ENCODE measurements around the gene CDKAL1.

- TF ChIP-seq, protein P1, sequence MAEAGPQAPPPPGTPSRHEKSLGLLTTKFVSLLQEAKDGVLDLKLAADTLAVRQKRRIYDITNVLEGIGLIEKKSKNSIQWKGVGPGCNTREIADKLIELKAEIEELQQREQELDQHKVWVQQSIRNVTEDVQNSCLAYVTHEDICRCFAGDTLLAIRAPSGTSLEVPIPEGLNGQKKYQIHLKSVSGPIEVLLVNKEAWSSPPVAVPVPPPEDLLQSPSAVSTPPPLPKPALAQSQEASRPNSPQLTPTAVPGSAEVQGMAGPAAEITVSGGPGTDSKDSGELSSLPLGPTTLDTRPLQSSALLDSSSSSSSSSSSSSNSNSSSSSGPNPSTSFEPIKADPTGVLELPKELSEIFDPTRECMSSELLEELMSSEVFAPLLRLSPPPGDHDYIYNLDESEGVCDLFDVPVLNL (CRISPR knock-in tag; IDR thresholded peaks at IDR 0.05; ENCODE audit: borderline replicate concordance, low read depth), result no peak
- TF ChIP-seq, protein P2, sequence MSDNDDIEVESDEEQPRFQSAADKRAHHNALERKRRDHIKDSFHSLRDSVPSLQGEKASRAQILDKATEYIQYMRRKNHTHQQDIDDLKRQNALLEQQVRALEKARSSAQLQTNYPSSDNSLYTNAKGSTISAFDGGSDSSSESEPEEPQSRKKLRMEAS (CRISPR knock-in tag; IDR thresholded peaks at IDR 0.05), result no peak
- TF ChIP-seq ZNF263 (CRISPR knock-in tag; IDR thresholded peaks at IDR 0.05; ENCODE audit: low read depth) (no peak), CTCF (IDR thresholded peaks at IDR 0.05) (no peak), ZBTB21 (CRISPR knock-in tag; IDR thresholded peaks at IDR 0.05; ENCODE audit: borderline replicate concordance) (no peak)
- TF ChIP-seq, protein P3, sequence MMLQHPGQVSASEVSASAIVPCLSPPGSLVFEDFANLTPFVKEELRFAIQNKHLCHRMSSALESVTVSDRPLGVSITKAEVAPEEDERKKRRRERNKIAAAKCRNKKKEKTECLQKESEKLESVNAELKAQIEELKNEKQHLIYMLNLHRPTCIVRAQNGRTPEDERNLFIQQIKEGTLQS (CRISPR knock-in tag; conservative IDR thresholded peaks at IDR 0.05), result no peak
- TF ChIP-seq, protein P4, sequence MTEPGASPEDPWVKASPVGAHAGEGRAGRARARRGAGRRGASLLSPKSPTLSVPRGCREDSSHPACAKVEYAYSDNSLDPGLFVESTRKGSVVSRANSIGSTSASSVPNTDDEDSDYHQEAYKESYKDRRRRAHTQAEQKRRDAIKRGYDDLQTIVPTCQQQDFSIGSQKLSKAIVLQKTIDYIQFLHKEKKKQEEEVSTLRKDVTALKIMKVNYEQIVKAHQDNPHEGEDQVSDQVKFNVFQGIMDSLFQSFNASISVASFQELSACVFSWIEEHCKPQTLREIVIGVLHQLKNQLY (CRISPR knock-in tag; IDR thresholded peaks at IDR 0.05), result no peak
Measured at GRCh38 chr6:20847904-20848303, 313.6 kb downstream of the CDKAL1 start.
